T-helper 9 cell (primary cell): ENCODE results near the gene RAPSN.

Experiments used
- DNase-seq: peaks from one replicate; pipeline ENCODE4 v3.0.0-alpha.2; 2020

Gene RAPSN

GRCh38 chr11:47387944-47388696 lies 60.8 kb downstream of the RAPSN start:
- DNase-seq = no peak
